WTC11 (cell line): ENCODE measurements around the gene ERC2. TPM values are rescaled to one million over a fixed set of nuclear protein-coding genes. Genes with fewer than 3 reads are reported as not detected.

Experiments
- ATAC-seq: fragments of 200-7000 bp; cut with Tn5 transposase; 2 replicates; pipeline ENCODE4 v1.10.0; 2021; ENCODE audit warnings: mild to moderate bottlenecking, moderate library complexity
- CTCF ChIA-PET: fragments of 300-600 bp; sonication (Branson Sonifier 250); formaldehyde crosslinking; loops from one replicate; lab custom pipeline; 2021; ENCODE audit warnings: antibody characterized with exemption; lab: Charles Lee
- POLR2A ChIA-PET: fragments of 350-600 bp; sonication (Branson Sonifier 250); formaldehyde crosslinking; loops from one replicate; lab custom pipeline; 2021; ENCODE audit warnings: antibody characterized with exemption; lab: Charles Lee
- DNase-seq: peaks from one replicate; pipeline ENCODE4 v3.0.0; 2021; ENCODE audit warnings: low spot score
- H3K27ac Mint-ChIP-seq: 2 replicates; pipeline ENCODE4 v1.8.0; 2021; ENCODE audit warnings: mixed read lengths
- H3K27me3 Mint-ChIP-seq: 2 replicates; pipeline ENCODE4 v1.8.0; 2021; ENCODE audit warnings: low read depth, mild to moderate bottlenecking, moderate library complexity, mixed read lengths
- H3K36me3 Mint-ChIP-seq: 2 replicates; pipeline ENCODE4 v1.8.0; 2021; ENCODE audit warnings: mixed read lengths
- H3K4me1 Mint-ChIP-seq: 2 replicates; pipeline ENCODE4 v1.8.0; 2022; ENCODE audit warnings: mixed read lengths
- H3K4me3 Mint-ChIP-seq: 2 replicates; pipeline ENCODE4 v1.8.0; 2021; ENCODE audit warnings: mild to moderate bottlenecking, moderate library complexity, mixed read lengths
- H3K9me3 Mint-ChIP-seq: 2 replicates; pipeline ENCODE4 v1.8.0; 2021; ENCODE audit warnings: mixed read lengths
- ATF1 ChIP-seq: sonication (generic); formaldehyde crosslinking; IDR thresholded peaks from 2 replicates; pipeline ENCODE4 v1.8.1; 2023; ENCODE audit warnings: mild to moderate bottlenecking, moderate library complexity, missing genetic modification reagents
- CREM ChIP-seq: sonication (generic); formaldehyde crosslinking; IDR thresholded peaks from 2 replicates; pipeline ENCODE4 v1.8.1; 2022; ENCODE audit warnings: mild to moderate bottlenecking, missing genetic modification reagents, moderate library complexity
- ESRRA ChIP-seq: sonication (generic); formaldehyde crosslinking; IDR thresholded peaks from 2 replicates; pipeline ENCODE4 v1.8.1; 2022; ENCODE audit warnings: mild to moderate bottlenecking, missing genetic modification reagents, borderline replicate concordance
- FOXJ3 ChIP-seq: sonication (generic); formaldehyde crosslinking; IDR thresholded peaks from 2 replicates; pipeline ENCODE4 v1.9.0; 2021; ENCODE audit warnings: missing genetic modification reagents, mild to moderate bottlenecking, borderline replicate concordance
- GABPB1 ChIP-seq: sonication (generic); formaldehyde crosslinking; IDR thresholded peaks from 2 replicates; pipeline ENCODE4 v1.8.1; 2023; ENCODE audit warnings: mild to moderate bottlenecking, missing genetic modification reagents
- MYBL2 ChIP-seq: sonication (generic); formaldehyde crosslinking; IDR thresholded peaks from 2 replicates; pipeline ENCODE4 v1.8.1; 2023; ENCODE audit warnings: mild to moderate bottlenecking, moderate library complexity, missing genetic modification reagents
- NR1H2 ChIP-seq: sonication (generic); formaldehyde crosslinking; IDR thresholded peaks from 2 replicates; pipeline ENCODE4 v1.9.0; 2021; ENCODE audit warnings: mild to moderate bottlenecking, moderate library complexity, missing genetic modification reagents
- NR2C2 ChIP-seq: sonication (generic); formaldehyde crosslinking; IDR thresholded peaks from 2 replicates; pipeline ENCODE4 v1.8.0; 2022; ENCODE audit warnings: mild to moderate bottlenecking, missing genetic modification reagents
- OVOL2 ChIP-seq: fragments of 250-450 bp; sonication (Bioruptor Pico); IDR thresholded peaks from 2 replicates; pipeline ENCODE4 v1.9.0; 2021; ENCODE audit warnings: mild to moderate bottlenecking, borderline replicate concordance
- SOX15 ChIP-seq: fragments of 250-450 bp; sonication (Bioruptor Pico); IDR thresholded peaks from 2 replicates; pipeline ENCODE4 v1.9.0; 2021; ENCODE audit warnings: mild to moderate bottlenecking
- ZNF121 ChIP-seq: sonication (generic); formaldehyde crosslinking; IDR thresholded peaks from 2 replicates; pipeline ENCODE4 v1.8.0; 2023; ENCODE audit warnings: missing genetic modification reagents
- total RNA-seq: library from RNA; stranded (reverse); gene quantifications from 3 replicates; pipeline ENCODE4 v1.2.3, GENCODE V29; 2021
- TF ChIP-seq, protein P1 (sequence below): sonication (generic); formaldehyde crosslinking; IDR thresholded peaks from 2 replicates; pipeline ENCODE4 v1.8.1; 2023; ENCODE audit warnings: mild to moderate bottlenecking, missing genetic modification reagents
- TF ChIP-seq, protein P2 (sequence below): fragments of 250-450 bp; sonication (Bioruptor Pico); IDR thresholded peaks from 2 replicates; pipeline ENCODE4 v1.8.0; 2021; ENCODE audit warnings: mild to moderate bottlenecking
- TF ChIP-seq, protein P3 (sequence below): sonication (generic); formaldehyde crosslinking; IDR thresholded peaks from 2 replicates; pipeline ENCODE4 v1.8.0; 2022; ENCODE audit warnings: missing genetic modification reagents
- TF ChIP-seq, protein P4 (sequence below): fragments of 250-450 bp; sonication (Bioruptor Pico); conservative IDR thresholded peaks from 2 replicates; pipeline ENCODE4 v1.9.0; 2021; ENCODE audit warnings: mild to moderate bottlenecking
- TF ChIP-seq, protein P5 (sequence below): sonication (generic); formaldehyde crosslinking; IDR thresholded peaks from 2 replicates; pipeline ENCODE4 v1.8.0; 2022; ENCODE audit warnings: mild to moderate bottlenecking, missing genetic modification reagents
- TF ChIP-seq, protein P6 (sequence below): sonication (generic); formaldehyde crosslinking; IDR thresholded peaks from 2 replicates; pipeline ENCODE4 v1.8.0; 2023; ENCODE audit warnings: mild to moderate bottlenecking, missing genetic modification reagents
- TF ChIP-seq, protein P7 (sequence below): sonication (generic); formaldehyde crosslinking; IDR thresholded peaks from 2 replicates; pipeline ENCODE4 v1.8.0; 2022; ENCODE audit warnings: mild to moderate bottlenecking, missing genetic modification reagents

ERC2 gene
- total RNA-seq, 1 experiment from 2014 or later = 23.5 TPM

DNA sequence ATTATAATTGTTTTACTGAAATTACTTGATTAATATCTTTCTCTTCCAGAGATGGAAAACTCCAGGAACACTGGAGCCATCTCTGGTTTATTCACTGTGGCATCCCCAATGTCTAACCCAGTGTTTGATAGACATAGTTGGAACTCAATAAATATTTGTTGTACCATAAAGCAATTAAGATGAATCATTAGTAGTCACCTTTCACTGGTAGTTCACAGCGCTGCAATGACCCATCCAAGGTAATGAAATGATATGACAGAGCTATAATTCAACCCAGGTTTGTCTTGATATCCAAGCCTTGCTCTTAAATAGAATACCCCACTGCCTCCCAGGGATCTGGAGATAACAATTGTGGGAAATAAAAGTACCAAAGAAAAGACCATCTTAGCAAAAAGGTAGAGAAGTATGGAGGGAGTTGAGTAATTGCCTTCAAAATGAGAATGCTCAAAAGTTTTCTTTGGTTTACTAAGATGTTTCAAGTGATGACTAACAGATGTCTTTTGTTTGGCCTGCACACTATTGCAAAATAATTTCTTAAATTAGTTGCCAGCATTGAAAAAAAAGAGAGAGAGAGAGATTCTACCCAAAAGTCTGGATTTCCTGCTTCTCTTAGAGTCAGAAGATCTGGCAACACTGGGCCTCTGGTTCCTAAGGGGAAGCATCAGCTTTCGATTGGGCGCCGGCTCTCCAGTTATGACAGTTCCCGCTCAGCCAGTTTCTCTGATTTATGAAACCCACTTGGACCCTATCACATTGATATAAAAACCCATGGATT lies 348.5 kb downstream of the ERC2 start (continued):
- TF ChIP-seq, protein P1, sequence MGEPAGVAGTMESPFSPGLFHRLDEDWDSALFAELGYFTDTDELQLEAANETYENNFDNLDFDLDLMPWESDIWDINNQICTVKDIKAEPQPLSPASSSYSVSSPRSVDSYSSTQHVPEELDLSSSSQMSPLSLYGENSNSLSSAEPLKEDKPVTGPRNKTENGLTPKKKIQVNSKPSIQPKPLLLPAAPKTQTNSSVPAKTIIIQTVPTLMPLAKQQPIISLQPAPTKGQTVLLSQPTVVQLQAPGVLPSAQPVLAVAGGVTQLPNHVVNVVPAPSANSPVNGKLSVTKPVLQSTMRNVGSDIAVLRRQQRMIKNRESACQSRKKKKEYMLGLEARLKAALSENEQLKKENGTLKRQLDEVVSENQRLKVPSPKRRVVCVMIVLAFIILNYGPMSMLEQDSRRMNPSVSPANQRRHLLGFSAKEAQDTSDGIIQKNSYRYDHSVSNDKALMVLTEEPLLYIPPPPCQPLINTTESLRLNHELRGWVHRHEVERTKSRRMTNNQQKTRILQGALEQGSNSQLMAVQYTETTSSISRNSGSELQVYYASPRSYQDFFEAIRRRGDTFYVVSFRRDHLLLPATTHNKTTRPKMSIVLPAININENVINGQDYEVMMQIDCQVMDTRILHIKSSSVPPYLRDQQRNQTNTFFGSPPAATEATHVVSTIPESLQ (CRISPR knock-in tag) = no peak
- TF ChIP-seq FOXJ3 (CRISPR knock-in tag) (no peak), ATF1 (CRISPR knock-in tag) (no peak), SOX15 (CRISPR knock-in tag) (no peak), NR2C2 (no peak)
- TF ChIP-seq, protein P2, sequence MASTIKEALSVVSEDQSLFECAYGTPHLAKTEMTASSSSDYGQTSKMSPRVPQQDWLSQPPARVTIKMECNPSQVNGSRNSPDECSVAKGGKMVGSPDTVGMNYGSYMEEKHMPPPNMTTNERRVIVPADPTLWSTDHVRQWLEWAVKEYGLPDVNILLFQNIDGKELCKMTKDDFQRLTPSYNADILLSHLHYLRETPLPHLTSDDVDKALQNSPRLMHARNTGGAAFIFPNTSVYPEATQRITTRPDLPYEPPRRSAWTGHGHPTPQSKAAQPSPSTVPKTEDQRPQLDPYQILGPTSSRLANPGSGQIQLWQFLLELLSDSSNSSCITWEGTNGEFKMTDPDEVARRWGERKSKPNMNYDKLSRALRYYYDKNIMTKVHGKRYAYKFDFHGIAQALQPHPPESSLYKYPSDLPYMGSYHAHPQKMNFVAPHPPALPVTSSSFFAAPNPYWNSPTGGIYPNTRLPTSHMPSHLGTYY (CRISPR knock-in tag) = no peak
- TF ChIP-seq, protein P3, sequence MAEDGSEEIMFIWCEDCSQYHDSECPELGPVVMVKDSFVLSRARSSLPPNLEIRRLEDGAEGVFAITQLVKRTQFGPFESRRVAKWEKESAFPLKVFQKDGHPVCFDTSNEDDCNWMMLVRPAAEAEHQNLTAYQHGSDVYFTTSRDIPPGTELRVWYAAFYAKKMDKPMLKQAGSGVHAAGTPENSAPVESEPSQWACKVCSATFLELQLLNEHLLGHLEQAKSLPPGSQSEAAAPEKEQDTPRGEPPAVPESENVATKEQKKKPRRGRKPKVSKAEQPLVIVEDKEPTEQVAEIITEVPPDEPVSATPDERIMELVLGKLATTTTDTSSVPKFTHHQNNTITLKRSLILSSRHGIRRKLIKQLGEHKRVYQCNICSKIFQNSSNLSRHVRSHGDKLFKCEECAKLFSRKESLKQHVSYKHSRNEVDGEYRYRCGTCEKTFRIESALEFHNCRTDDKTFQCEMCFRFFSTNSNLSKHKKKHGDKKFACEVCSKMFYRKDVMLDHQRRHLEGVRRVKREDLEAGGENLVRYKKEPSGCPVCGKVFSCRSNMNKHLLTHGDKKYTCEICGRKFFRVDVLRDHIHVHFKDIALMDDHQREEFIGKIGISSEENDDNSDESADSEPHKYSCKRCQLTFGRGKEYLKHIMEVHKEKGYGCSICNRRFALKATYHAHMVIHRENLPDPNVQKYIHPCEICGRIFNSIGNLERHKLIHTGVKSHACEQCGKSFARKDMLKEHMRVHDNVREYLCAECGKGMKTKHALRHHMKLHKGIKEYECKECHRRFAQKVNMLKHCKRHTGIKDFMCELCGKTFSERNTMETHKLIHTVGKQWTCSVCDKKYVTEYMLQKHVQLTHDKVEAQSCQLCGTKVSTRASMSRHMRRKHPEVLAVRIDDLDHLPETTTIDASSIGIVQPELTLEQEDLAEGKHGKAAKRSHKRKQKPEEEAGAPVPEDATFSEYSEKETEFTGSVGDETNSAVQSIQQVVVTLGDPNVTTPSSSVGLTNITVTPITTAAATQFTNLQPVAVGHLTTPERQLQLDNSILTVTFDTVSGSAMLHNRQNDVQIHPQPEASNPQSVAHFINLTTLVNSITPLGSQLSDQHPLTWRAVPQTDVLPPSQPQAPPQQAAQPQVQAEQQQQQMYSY (CRISPR knock-in tag) = no peak
- TF ChIP-seq, all 79 proteins: peak for 0

DNA sequence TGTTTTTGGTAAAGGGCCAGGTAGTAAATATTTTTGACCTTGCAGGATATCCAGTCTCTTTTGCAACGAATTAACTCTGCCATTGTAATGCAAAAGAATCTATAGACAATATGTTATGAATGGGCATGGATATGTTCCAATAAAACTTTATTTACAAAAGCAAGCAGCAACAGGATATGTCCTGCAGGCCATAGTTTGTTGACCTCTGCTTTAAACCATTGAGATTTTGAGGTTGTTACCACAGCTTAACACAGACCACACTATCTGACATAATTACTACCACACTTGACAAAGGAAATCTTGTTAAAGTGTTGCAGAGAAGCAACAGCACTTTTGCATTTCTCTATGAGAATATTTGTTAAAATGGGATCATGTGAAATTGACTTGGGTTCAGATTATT lies 349.3 kb downstream of the ERC2 start:
- ChIA-PET POLR2A (no interaction called here), CTCF (no interaction called here)
- Mint-ChIP-seq H3K9me3 (peaks cover 16% of the 10 kb centered on the region), H3K4me1 (peaks cover 72% of the 10 kb centered on the region), H3K4me3 (no peak overlapping the region), H3K27me3 (peaks cover 9% of the 10 kb centered on the region), H3K36me3 (peaks cover 12% of the 10 kb centered on the region), H3K27ac (no peak overlapping the region)
- DNase-seq (no peak), ATAC-seq (no peak)
- TF ChIP-seq, protein P4, sequence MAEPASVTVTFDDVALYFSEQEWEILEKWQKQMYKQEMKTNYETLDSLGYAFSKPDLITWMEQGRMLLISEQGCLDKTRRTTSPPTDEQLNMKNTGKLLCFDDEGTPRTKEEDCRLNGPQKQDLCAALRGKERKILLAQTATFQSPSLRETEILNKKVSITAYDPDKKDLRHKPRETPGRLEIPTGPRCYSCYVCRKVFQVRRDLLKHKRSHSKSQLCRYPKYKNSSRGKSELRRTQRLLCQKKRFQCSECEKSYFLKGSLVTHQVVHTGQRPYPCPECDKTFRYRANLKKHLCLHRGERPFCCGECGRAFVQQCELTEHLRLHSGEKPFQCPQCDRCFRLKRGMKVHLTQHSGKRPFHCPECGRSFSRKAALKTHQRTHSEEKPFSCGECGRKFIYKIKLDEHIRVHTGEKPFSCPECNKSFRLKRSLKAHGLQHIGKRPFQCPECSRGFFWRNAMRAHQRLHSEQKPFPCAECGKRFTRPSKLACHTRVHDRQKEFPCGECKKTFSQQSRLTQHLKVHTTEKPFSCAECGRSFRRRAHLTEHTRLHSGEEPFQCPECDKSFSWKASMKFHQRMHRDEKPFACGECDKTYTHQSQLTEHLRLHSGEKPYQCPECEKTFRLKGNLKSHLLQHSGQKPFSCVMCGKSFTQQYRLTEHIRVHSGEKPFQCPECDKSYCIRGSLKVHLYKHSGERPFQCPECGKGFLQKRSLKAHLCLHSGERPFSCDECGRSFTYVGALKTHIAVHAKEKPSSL (CRISPR knock-in tag) = no peak
- TF ChIP-seq NR1H2 (CRISPR knock-in tag) (no peak), CREM (no peak), SOX15 (CRISPR knock-in tag) (no peak), OVOL2 (CRISPR knock-in tag) (no peak), ZNF121 (CRISPR knock-in tag) (no peak), GABPB1 (CRISPR knock-in tag) (no peak), ESRRA (CRISPR knock-in tag) (no peak), MYBL2 (no peak)
- TF ChIP-seq, protein P5, sequence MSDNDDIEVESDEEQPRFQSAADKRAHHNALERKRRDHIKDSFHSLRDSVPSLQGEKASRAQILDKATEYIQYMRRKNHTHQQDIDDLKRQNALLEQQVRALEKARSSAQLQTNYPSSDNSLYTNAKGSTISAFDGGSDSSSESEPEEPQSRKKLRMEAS = no peak
- TF ChIP-seq, protein P1 (CRISPR knock-in tag) = no peak
- TF ChIP-seq, protein P6, sequence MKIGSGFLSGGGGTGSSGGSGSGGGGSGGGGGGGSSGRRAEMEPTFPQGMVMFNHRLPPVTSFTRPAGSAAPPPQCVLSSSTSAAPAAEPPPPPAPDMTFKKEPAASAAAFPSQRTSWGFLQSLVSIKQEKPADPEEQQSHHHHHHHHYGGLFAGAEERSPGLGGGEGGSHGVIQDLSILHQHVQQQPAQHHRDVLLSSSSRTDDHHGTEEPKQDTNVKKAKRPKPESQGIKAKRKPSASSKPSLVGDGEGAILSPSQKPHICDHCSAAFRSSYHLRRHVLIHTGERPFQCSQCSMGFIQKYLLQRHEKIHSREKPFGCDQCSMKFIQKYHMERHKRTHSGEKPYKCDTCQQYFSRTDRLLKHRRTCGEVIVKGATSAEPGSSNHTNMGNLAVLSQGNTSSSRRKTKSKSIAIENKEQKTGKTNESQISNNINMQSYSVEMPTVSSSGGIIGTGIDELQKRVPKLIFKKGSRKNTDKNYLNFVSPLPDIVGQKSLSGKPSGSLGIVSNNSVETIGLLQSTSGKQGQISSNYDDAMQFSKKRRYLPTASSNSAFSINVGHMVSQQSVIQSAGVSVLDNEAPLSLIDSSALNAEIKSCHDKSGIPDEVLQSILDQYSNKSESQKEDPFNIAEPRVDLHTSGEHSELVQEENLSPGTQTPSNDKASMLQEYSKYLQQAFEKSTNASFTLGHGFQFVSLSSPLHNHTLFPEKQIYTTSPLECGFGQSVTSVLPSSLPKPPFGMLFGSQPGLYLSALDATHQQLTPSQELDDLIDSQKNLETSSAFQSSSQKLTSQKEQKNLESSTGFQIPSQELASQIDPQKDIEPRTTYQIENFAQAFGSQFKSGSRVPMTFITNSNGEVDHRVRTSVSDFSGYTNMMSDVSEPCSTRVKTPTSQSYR = no peak
- TF ChIP-seq, protein P7, sequence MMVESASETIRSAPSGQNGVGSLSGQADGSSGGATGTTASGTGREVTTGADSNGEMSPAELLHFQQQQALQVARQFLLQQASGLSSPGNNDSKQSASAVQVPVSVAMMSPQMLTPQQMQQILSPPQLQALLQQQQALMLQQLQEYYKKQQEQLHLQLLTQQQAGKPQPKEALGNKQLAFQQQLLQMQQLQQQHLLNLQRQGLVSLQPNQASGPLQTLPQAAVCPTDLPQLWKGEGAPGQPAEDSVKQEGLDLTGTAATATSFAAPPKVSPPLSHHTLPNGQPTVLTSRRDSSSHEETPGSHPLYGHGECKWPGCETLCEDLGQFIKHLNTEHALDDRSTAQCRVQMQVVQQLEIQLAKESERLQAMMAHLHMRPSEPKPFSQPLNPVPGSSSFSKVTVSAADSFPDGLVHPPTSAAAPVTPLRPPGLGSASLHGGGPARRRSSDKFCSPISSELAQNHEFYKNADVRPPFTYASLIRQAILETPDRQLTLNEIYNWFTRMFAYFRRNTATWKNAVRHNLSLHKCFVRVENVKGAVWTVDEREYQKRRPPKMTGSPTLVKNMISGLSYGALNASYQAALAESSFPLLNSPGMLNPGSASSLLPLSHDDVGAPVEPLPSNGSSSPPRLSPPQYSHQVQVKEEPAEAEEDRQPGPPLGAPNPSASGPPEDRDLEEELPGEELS = no peak
